Measurements from ENCODE around the gene IFI44L.

Gene IFI44L

DNA sequence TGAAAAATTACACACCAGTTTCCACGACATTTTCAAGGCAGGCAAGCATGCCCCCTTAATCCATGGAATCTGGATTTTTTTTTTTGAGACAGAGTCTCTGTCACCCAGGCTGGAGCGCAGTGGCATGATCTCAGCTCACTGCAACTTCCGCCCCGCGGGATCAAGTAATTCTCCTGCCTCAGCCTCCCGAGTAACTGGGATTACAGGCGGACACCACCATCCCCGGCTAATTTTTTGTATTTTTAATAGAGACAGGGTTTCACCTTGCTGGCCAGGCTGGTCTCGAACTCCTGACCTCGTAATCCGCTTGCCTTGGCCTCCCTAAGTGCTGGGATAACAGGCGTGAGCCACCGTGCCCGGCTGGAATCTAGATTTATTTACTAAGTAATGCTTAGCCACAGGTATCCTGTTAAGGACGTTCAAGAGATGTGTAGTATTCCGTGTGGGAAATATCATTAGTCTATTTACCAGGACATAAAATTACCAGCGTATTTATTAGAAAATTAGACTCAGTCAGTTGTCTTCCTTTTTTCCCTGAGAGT lies 31.8 kb downstream of the IFI44L start:
- DNase-seq = no peak
- H3K9me3 Mint-ChIP-seq = peaks cover 16% of the 10 kb centered on the region
- no peaks in the 10 kb centered on the region for H3K27me3 Mint-ChIP-seq
- H3K4me3 Mint-ChIP-seq = peak overlapping the region; percentile 76
- peaks cover 42% of the 10 kb centered on the region for H3K36me3 Mint-ChIP-seq
- CTCF ChIA-PET = no interaction called here
- H3K4me1 Mint-ChIP-seq = peaks cover 47% of the 10 kb centered on the region
- no peak overlapping the region for H3K27ac Mint-ChIP-seq

- H3K27ac Mint-ChIP-seq = peak overlapping the region; percentile 25
- CTCF ChIA-PET = interaction anchor here (1.6 kb wide), 1 partner anchor 41 kb away, joined by 3 read pairs; no protein-coding TSS in a partner anchor
- H3K36me3 Mint-ChIP-seq = peaks cover 60% of the 10 kb centered on the region
- no peaks in the 10 kb centered on the region for H3K27me3 Mint-ChIP-seq
- H3K4me3 Mint-ChIP-seq = no peak overlapping the region
- no peaks in the 10 kb centered on the region for H3K9me3 Mint-ChIP-seq
- no peak for DNase-seq
- H3K4me1 Mint-ChIP-seq = peaks cover 9% of the 10 kb centered on the region
Observed at GRCh38 chr1:78658901-78659300, 38.7 kb downstream of the IFI44L start.

GRCh38 chr1:78663923-78664322 lies 43.7 kb downstream of the IFI44L start:
- Mint-ChIP-seq H3K4me1 (no peaks in the 10 kb centered on the region), H3K9me3 (no peaks in the 10 kb centered on the region), H3K27me3 (no peaks in the 10 kb centered on the region), H3K27ac (no peak overlapping the region), H3K4me3 (no peak overlapping the region), H3K36me3 (peaks cover 42% of the 10 kb centered on the region)
- CTCF ChIA-PET = no interaction called here
- DNase-seq = no peak

DNA sequence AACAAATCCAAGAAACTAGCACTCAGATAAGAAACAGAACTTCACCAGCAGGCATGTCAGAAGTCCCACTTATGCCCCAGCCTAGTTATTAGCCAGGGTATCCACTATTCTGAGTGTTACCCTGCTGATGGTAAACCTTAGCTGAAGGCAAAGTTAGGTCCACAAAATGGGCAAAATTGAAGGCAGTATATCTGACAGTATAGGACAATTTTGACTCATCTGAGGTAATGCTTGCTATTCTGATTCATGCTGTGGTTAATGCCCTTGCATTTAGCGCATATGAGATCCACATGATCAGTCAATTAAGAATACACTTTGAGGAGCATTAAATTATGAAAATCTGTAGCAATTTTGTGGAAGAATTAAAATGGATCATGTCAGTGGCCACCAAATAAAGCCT lies 44.5 kb downstream of the IFI44L start:
- CTCF ChIA-PET = interaction anchor here (1.0 kb wide), 1 partner anchor 533 kb away, joined by 3 read pairs; no protein-coding TSS in a partner anchor

DNA sequence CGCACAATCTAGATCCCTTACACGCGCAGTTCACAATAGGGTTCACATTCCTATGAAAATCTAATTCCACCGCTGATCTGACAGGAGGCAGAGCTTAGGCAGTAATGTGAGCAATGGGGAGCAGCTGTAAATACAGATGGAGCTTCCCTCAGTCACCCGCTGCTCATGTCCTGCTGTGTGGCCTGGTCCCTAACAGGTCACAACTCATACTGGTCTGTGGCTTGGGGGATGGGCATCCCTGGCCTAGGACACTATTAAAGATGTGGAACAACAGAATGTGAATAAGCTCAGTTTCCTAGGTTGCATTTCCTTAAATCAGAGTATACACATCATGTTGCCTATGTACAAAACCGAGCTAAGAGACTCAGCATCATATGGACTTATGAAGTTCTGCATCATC lies 45.6 kb downstream of the IFI44L start:
- Mint-ChIP-seq H3K4me3 (no peak overlapping the region), H3K36me3 (peaks cover 27% of the 10 kb centered on the region), H3K27ac (no peak overlapping the region), H3K27me3 (no peaks in the 10 kb centered on the region), H3K9me3 (no peaks in the 10 kb centered on the region), H3K4me1 (peaks cover 8% of the 10 kb centered on the region)
- DNase-seq = no peak
- CTCF ChIA-PET = interaction anchor here (2.1 kb wide), 1 partner anchor 10 kb away, joined by 7 read pairs; no protein-coding TSS in a partner anchor

More for the DNA sequence above, 44.5 kb downstream of the IFI44L start:
- no peak overlapping the region for H3K4me3 Mint-ChIP-seq
- H3K27me3 Mint-ChIP-seq = no peaks in the 10 kb centered on the region
- no peak for DNase-seq
- no peak overlapping the region for H3K27ac Mint-ChIP-seq
- H3K9me3 Mint-ChIP-seq = no peaks in the 10 kb centered on the region
- peaks cover 35% of the 10 kb centered on the region for H3K36me3 Mint-ChIP-seq
- no peaks in the 10 kb centered on the region for H3K4me1 Mint-ChIP-seq

DNA sequence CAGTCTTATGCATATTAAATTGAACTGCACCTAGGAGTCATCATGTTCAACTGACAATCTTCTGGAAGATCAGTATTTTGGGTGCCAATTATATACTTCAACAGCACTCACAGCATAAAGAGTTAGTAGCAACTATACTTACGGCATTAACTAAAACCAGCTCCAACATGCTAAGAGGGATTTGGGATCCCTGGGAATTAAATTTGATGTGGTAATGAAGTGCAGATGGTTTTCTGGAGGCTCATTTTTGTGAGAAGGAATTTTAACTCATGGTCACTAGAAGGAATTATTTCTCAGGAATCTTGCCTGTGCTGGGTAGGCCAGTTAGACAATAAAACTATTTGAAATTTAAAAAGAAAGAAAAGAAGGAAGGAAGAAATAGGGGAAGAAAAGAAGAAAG lies 47.7 kb downstream of the IFI44L start:
- CTCF ChIA-PET = no interaction called here
- Mint-ChIP-seq H3K4me1 (peaks cover 17% of the 10 kb centered on the region), H3K4me3 (no peak overlapping the region), H3K27me3 (no peaks in the 10 kb centered on the region), H3K27ac (no peak overlapping the region), H3K9me3 (no peaks in the 10 kb centered on the region), H3K36me3 (peaks cover 15% of the 10 kb centered on the region)
- DNase-seq = no peak

- Mint-ChIP-seq H3K27me3 (no peaks in the 10 kb centered on the region), H3K36me3 (peaks cover 10% of the 10 kb centered on the region), H3K4me1 (peaks cover 17% of the 10 kb centered on the region), H3K27ac (no peak overlapping the region), H3K9me3 (no peaks in the 10 kb centered on the region), H3K4me3 (no peak overlapping the region)
- CTCF ChIA-PET = no interaction called here
- no peak for DNase-seq
Observed at GRCh38 chr1:78668427-78668826, 48.2 kb downstream of the IFI44L start.

DNA sequence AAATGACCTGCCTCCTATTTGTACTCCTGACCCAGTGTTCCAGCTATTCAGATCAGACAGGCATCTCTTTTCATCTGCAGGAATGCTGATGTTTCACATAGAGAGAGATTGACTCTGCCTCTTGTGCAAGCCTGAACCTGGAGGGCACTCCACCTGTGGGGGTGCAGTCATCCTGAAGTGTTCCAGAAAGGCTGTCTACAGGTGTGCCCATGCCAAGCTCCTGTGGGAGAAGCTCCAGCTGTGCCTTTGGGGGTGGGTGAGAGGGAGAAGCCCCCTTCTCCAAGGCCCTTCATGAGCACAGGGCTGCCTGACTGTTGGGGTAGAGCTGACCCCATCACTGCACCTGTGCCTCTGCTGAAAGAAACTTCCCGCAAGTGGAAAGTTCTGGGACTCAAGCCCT lies 52.2 kb downstream of the IFI44L start:
- Mint-ChIP-seq H3K4me1 (peaks cover 17% of the 10 kb centered on the region), H3K27me3 (no peaks in the 10 kb centered on the region), H3K9me3 (no peaks in the 10 kb centered on the region), H3K27ac (no peak overlapping the region), H3K4me3 (no peak overlapping the region), H3K36me3 (peaks cover 2% of the 10 kb centered on the region)
- CTCF ChIA-PET = interaction anchor here (0.6 to 5.7 kb wide), 5 partner anchors 21 to 667 kb away, joined by 3 to 30 read pairs (median 3); no protein-coding TSS in a partner anchor
- DNase-seq = no peak

- Mint-ChIP-seq H3K4me3 (no peak overlapping the region), H3K36me3 (peaks cover 2% of the 10 kb centered on the region), H3K9me3 (no peaks in the 10 kb centered on the region), H3K27ac (no peak overlapping the region), H3K4me1 (peaks cover 23% of the 10 kb centered on the region), H3K27me3 (no peaks in the 10 kb centered on the region)
- CTCF ChIA-PET = interaction anchor here (0.6 to 5.7 kb wide), 6 partner anchors 22 to 668 kb away, joined by 3 to 30 read pairs (median 4); partner anchors contain the start of gene IFI44L
- peak; percentile 37 for DNase-seq
Observed at GRCh38 chr1:78673120-78673519, 52.9 kb downstream of the IFI44L start.

DNA sequence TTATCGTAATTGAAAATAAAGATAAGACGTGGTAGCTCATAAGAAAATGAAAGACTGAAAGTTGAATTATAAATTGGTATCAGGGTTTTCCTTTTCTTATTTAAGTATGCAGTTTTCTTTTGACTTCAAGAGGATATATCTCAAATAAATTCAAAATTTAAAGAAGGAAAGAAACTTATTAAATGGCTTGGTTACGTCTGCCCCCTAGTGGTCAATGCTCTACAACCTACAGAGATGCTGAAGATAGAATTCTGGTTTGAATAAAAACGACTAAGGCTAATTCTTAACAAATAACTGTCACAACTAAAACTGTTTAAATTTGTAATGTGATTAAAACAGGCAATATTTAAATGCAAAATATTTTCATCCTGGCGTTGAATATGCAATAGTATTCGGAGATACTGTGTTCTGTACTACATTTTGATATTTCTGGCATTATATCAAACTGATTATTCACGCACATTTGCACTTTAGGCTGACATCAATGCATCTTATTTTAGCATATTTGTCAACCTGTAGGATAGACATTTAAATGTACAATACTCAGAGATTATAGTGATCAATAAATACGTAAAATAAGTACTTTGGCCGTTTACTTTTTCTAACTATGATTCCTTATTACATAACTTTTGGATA lies 56.2 kb downstream of the IFI44L start:
- no peak overlapping the region for H3K27ac Mint-ChIP-seq
- no peak overlapping the region for H3K4me3 Mint-ChIP-seq
- H3K9me3 Mint-ChIP-seq = no peaks in the 10 kb centered on the region
- peaks cover 4% of the 10 kb centered on the region for H3K27me3 Mint-ChIP-seq
- peaks cover 19% of the 10 kb centered on the region for H3K4me1 Mint-ChIP-seq
- CTCF ChIA-PET = interaction anchor here (0.9 to 5.7 kb wide), 8 partner anchors 10 to 544 kb away, joined by 3 to 30 read pairs (median 6); no protein-coding TSS in a partner anchor
- peak; percentile 67 for DNase-seq
- peaks cover 1% of the 10 kb centered on the region for H3K36me3 Mint-ChIP-seq

GRCh38 chr1:78676993-78677392 lies 56.7 kb downstream of the IFI44L start:
- Mint-ChIP-seq H3K4me1 (peaks cover 15% of the 10 kb centered on the region), H3K9me3 (no peaks in the 10 kb centered on the region), H3K4me3 (no peak overlapping the region), H3K36me3 (no peaks in the 10 kb centered on the region), H3K27ac (no peak overlapping the region), H3K27me3 (peaks cover 4% of the 10 kb centered on the region)
- CTCF ChIA-PET = interaction anchor here (0.6 to 2.1 kb wide), 4 partner anchors 56 to 123 kb away, joined by 3 to 17 read pairs (median 4); partner anchors contain the start of gene IFI44L
- DNase-seq = no peak

DNA sequence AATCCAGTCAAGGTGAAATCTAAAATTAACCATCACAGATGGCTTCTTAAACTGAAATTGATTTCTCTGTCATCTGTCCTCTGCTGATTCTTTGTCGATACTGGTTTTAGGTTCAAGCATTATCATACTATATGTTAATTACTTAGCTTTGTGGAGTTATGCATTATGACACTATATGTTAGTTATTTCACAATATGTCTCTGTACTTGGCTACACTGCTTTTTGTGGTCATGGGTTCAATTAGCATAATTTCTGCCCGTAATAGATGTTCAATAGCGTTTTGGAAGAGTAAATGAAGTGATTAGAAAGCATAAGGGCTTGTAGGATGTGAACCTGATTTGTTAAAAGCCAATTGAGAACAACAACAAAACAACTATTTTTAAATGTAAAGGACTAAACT lies 57.5 kb downstream of the IFI44L start:
- Mint-ChIP-seq H3K36me3 (no peaks in the 10 kb centered on the region), H3K27ac (peak overlapping the region; percentile 46), H3K27me3 (peaks cover 4% of the 10 kb centered on the region), H3K4me3 (no peak overlapping the region), H3K9me3 (no peaks in the 10 kb centered on the region), H3K4me1 (peaks cover 15% of the 10 kb centered on the region)
- CTCF ChIA-PET = interaction anchor here (0.6 to 2.1 kb wide), 6 partner anchors 57 to 547 kb away, joined by 3 to 17 read pairs (median 4); partner anchors contain the start of gene IFI44L
- DNase-seq = no peak

DNA sequence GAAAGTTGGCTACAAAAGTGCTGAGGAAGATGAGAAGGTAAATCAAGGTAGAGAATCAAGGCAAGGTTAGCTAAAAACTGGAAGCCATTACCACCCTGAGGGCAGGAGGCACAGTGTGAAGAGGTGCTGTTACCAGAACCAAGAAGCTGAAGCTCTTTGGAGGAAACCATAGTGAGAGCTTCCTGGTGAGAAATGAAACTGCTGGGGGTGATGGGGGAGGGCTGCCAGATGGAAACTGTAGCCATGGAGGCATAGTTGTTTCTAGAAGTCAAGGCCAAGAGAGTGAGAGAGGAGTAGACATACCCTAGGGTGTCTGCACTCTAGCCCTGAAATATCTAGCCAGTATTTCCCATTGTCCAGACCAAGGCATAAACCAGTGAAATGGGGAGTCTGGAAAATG lies 58.1 kb downstream of the IFI44L start:
- Mint-ChIP-seq H3K27me3 (peaks cover 4% of the 10 kb centered on the region), H3K4me3 (peak overlapping the region; percentile 6), H3K27ac (peak overlapping the region; percentile 46), H3K36me3 (no peaks in the 10 kb centered on the region), H3K9me3 (no peaks in the 10 kb centered on the region), H3K4me1 (peaks cover 15% of the 10 kb centered on the region)
- DNase-seq = peak; percentile 48
- CTCF ChIA-PET = interaction anchor here (1.5 to 2.1 kb wide), 5 partner anchors 58 to 547 kb away, joined by 3 to 17 read pairs (median 4); partner anchors contain the start of gene IFI44L

- Mint-ChIP-seq H3K36me3 (no peaks in the 10 kb centered on the region), H3K27me3 (peaks cover 9% of the 10 kb centered on the region), H3K4me3 (no peak overlapping the region), H3K27ac (no peak overlapping the region), H3K9me3 (no peaks in the 10 kb centered on the region), H3K4me1 (peaks cover 15% of the 10 kb centered on the region)
- CTCF ChIA-PET = no interaction called here
- no peak for DNase-seq
Observed at GRCh38 chr1:78681265-78681664, 61.0 kb downstream of the IFI44L start.

DNA sequence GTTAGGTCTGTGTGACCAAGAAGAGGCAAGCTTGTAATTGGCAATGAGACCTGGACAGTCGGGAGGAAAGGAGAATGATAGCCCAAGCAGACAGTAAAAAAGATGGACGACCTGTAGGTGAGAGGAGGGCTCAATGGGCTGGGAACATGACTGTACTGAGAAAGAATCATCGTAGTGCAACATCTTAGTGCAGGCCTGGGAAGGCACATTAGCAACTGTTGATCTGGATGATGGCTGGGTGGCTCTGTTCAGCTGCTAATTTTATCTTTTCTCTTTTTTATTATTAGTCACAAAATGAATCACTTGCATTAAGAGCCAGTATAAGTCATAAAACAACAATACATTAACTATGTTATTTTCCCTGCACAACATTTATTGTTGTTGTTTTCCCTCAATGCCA lies 62.2 kb downstream of the IFI44L start:
- no peak for DNase-seq
- Mint-ChIP-seq H3K27me3 (peaks cover 9% of the 10 kb centered on the region), H3K27ac (no peak overlapping the region), H3K9me3 (no peaks in the 10 kb centered on the region), H3K4me3 (no peak overlapping the region), H3K4me1 (peaks cover 15% of the 10 kb centered on the region), H3K36me3 (no peaks in the 10 kb centered on the region)
- CTCF ChIA-PET = no interaction called here
